ENCODE results near the gene SNAI3.

- TF ChIP-seq, protein P1, sequence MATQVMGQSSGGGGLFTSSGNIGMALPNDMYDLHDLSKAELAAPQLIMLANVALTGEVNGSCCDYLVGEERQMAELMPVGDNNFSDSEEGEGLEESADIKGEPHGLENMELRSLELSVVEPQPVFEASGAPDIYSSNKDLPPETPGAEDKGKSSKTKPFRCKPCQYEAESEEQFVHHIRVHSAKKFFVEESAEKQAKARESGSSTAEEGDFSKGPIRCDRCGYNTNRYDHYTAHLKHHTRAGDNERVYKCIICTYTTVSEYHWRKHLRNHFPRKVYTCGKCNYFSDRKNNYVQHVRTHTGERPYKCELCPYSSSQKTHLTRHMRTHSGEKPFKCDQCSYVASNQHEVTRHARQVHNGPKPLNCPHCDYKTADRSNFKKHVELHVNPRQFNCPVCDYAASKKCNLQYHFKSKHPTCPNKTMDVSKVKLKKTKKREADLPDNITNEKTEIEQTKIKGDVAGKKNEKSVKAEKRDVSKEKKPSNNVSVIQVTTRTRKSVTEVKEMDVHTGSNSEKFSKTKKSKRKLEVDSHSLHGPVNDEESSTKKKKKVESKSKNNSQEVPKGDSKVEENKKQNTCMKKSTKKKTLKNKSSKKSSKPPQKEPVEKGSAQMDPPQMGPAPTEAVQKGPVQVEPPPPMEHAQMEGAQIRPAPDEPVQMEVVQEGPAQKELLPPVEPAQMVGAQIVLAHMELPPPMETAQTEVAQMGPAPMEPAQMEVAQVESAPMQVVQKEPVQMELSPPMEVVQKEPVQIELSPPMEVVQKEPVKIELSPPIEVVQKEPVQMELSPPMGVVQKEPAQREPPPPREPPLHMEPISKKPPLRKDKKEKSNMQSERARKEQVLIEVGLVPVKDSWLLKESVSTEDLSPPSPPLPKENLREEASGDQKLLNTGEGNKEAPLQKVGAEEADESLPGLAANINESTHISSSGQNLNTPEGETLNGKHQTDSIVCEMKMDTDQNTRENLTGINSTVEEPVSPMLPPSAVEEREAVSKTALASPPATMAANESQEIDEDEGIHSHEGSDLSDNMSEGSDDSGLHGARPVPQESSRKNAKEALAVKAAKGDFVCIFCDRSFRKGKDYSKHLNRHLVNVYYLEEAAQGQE (IDR thresholded peaks at IDR 0.05; ENCODE audit: unreplicated experiment) = no peak
- no peak for TF ChIP-seq POLR2AphosphoS5 (IDR thresholded peaks at IDR 0.05; ENCODE audit: low read depth)
- TF ChIP-seq, protein P2, sequence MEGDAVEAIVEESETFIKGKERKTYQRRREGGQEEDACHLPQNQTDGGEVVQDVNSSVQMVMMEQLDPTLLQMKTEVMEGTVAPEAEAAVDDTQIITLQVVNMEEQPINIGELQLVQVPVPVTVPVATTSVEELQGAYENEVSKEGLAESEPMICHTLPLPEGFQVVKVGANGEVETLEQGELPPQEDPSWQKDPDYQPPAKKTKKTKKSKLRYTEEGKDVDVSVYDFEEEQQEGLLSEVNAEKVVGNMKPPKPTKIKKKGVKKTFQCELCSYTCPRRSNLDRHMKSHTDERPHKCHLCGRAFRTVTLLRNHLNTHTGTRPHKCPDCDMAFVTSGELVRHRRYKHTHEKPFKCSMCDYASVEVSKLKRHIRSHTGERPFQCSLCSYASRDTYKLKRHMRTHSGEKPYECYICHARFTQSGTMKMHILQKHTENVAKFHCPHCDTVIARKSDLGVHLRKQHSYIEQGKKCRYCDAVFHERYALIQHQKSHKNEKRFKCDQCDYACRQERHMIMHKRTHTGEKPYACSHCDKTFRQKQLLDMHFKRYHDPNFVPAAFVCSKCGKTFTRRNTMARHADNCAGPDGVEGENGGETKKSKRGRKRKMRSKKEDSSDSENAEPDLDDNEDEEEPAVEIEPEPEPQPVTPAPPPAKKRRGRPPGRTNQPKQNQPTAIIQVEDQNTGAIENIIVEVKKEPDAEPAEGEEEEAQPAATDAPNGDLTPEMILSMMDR (conservative IDR thresholded peaks at IDR 0.05; ENCODE audit: low read depth in 2 of 2) = no peak
- no peak for TF ChIP-seq CREB1 (CRISPR knock-in tag; IDR thresholded peaks at IDR 0.05; ENCODE audit: low read depth)
- TF ChIP-seq EZH2 (IDR thresholded peaks at IDR 0.05; ENCODE audit: low read depth, unreplicated experiment) = no peak
- TF ChIP-seq STAT1 (IDR thresholded peaks at IDR 0.05; ENCODE audit: unreplicated experiment) = no peak
- no peak for TF ChIP-seq JUNB (IDR thresholded peaks at IDR 0.05; ENCODE audit: unreplicated experiment)
- TF ChIP-seq ZNF331 (CRISPR knock-in tag; IDR thresholded peaks at IDR 0.05; ENCODE audit: low read depth) = no peak
- TF ChIP-seq EZH2phosphoT487 (IDR thresholded peaks at IDR 0.05; ENCODE audit: unreplicated experiment) = no peak
- TF ChIP-seq ETS1 (IDR thresholded peaks at IDR 0.05) = no peak
- TF ChIP-seq ZNF114 (CRISPR knock-in tag; IDR thresholded peaks at IDR 0.05) = no peak
- TF ChIP-seq, protein P3, sequence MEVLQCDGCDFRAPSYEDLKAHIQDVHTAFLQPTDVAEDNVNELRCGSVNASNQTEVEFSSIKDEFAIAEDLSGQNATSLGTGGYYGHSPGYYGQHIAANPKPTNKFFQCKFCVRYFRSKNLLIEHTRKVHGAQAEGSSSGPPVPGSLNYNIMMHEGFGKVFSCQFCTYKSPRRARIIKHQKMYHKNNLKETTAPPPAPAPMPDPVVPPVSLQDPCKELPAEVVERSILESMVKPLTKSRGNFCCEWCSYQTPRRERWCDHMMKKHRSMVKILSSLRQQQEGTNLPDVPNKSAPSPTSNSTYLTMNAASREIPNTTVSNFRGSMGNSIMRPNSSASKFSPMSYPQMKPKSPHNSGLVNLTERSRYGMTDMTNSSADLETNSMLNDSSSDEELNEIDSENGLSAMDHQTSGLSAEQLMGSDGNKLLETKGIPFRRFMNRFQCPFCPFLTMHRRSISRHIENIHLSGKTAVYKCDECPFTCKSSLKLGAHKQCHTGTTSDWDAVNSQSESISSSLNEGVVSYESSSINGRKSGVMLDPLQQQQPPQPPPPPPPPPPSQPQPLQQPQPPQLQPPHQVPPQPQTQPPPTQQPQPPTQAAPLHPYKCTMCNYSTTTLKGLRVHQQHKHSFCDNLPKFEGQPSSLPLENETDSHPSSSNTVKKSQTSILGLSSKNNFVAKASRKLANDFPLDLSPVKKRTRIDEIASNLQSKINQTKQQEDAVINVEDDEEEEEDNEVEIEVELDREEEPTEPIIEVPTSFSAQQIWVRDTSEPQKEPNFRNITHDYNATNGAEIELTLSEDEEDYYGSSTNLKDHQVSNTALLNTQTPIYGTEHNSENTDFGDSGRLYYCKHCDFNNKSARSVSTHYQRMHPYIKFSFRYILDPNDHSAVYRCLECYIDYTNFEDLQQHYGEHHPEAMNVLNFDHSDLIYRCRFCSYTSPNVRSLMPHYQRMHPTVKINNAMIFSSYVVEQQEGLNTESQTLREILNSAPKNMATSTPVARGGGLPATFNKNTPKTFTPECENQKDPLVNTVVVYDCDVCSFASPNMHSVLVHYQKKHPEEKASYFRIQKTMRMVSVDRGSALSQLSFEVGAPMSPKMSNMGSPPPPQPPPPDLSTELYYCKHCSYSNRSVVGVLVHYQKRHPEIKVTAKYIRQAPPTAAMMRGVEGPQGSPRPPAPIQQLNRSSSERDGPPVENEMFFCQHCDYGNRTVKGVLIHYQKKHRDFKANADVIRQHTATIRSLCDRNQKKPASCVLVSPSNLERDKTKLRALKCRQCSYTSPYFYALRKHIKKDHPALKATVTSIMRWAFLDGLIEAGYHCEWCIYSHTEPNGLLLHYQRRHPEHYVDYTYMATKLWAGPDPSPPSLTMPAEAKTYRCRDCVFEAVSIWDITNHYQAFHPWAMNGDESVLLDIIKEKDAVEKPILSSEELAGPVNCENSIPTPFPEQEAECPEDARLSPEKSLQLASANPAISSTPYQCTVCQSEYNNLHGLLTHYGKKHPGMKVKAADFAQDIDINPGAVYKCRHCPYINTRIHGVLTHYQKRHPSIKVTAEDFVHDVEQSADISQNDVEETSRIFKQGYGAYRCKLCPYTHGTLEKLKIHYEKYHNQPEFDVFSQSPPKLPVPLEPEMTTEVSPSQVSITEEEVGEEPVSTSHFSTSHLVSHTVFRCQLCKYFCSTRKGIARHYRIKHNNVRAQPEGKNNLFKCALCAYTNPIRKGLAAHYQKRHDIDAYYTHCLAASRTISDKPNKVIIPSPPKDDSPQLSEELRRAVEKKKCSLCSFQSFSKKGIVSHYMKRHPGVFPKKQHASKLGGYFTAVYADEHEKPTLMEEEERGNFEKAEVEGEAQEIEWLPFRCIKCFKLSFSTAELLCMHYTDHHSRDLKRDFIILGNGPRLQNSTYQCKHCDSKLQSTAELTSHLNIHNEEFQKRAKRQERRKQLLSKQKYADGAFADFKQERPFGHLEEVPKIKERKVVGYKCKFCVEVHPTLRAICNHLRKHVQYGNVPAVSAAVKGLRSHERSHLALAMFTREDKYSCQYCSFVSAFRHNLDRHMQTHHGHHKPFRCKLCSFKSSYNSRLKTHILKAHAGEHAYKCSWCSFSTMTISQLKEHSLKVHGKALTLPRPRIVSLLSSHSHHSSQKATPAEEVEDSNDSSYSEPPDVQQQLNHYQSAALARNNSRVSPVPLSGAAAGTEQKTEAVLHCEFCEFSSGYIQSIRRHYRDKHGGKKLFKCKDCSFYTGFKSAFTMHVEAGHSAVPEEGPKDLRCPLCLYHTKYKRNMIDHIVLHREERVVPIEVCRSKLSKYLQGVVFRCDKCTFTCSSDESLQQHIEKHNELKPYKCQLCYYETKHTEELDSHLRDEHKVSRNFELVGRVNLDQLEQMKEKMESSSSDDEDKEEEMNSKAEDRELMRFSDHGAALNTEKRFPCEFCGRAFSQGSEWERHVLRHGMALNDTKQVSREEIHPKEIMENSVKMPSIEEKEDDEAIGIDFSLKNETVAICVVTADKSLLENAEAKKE (CRISPR knock-in tag; IDR thresholded peaks at IDR 0.05) = no peak
- TF ChIP-seq NANOG (IDR thresholded peaks at IDR 0.05; ENCODE audit: borderline replicate concordance) = no peak
Observed at GRCh38 chr16:88699180-88699579, 12.9 kb upstream of the SNAI3 start.

All from GM23338 (cell line).